ENCODE results near the gene ANO2.
"Not testable (repeated sequence)": the region's sequence is repeated elsewhere in the genome, so short reads cannot be mapped to it uniquely, and the experiment has no call there.

ANO2 gene

DNA sequence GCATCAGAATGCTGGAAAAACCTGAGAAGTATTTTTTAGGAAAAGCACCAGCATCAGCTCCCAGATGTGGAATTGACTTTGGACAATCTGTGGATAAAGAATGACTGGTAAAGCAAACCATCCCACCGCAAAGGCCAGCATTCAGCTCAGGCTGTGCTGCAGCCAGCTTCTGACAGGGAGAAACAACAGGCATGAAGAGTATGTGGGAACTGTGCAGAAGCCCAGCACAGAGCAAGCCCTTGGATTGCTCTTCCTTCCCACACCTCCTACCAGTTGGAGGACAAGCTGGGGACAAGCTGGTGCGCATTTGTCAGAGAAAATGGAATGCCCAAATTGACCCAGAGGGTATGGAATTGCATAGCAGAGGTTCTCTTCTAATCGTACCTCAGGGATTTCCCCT is 228.1 kb downstream of the ANO2 start:
- DNase-seq, result no peak

DNA sequence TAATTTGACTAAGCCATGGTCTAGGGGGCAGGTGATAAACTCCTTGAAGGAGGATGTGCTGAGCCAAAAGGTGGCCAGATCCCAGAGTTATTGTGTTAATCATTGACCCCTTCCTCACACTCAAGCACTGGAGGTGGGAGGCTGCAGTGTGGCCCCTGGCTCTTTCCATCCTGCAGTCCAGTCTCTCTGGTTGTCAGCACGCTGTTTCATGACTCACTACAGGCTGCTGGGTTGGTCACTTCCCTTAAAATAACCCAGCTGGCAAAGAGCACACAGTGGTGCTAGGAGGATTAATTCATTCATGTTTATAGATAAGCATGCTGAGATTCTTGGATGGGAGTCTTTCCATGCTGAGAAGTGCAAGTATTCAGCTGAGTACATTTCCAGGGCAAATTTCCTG is 228.9 kb downstream of the ANO2 start:
- no peak for DNase-seq

DNA sequence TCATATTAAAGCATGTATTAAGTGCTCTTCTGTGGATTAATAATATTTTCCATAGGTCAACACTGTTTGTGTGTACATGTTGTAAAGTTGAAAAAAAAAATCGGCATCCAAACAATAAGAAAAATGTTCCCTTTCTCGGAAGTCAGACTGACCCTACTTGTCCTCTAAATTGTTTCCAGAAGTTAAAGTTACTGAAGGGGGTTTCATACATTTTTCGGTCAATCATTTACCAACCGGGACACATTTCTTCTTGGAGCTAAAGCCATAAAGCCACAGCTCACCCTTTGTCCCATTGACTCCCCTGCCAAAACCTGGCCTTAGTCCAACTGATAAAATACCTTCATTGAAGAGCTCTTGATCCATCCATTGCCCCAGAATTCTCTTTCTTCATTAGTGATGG is 230.0 kb downstream of the ANO2 start:
- no peak for DNase-seq

GRCh38 chr12:5713599-5714081 is 231.4 kb downstream of the ANO2 start:
- DNase-seq, result no peak

GRCh38 chr12:5710260-5710878 is 234.7 kb downstream of the ANO2 start:
- DNase-seq, result no peak

DNA sequence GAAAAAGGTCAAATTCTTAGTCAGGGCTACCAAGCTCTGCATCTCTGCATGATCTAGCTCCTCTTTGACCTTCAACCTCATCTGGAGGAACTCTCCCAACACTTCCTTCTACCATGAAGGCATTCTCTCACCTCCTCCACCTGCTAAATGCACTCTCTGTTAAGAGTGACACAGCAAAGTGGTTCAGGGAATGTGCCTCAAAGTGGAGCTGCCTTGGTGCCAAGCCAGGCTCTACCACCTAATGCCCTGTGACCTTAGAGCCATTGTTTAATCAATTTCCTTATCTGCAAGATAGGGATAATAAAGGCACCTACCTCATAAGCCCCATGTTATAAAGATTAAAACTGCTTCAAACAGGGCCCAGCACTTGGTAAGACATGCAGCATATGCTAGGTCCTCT is 236.7 kb downstream of the ANO2 start:
- DNase-seq, result no peak

DNA sequence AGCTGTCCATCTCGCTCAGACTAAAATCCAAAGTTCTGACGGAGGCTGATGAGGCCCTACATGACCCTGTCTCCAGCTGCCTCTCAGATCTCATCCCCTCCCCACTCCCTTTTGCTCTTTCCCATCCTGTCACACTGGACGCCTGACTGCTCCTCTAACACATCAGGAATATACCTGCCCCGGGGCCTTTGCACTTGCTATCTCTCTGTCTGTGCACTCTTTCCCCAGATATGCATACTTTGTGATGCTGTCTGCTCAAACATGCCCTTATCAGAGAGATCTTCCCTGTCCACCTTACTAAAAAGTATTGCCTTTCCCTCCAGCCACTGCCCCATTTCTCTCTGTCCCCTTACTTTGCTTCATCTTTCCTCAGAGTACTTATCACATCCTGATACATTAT is 238.8 kb downstream of the ANO2 start:
- DNase-seq, result no peak

GRCh38 chr12:5705791-5706190 is 239.3 kb downstream of the ANO2 start:
- no peak for DNase-seq

GRCh38 chr12:5694759-5695409 is 250.2 kb downstream of the ANO2 start:
- DNase-seq, result no peak

GRCh38 chr12:5692850-5693249 is 252.2 kb downstream of the ANO2 start:
- no peak for DNase-seq

GRCh38 chr12:5691943-5692342 is 253.1 kb downstream of the ANO2 start:
- DNase-seq, result no peak

GRCh38 chr12:5690240-5690639 is 254.8 kb downstream of the ANO2 start:
- DNase-seq, result no peak

GRCh38 chr12:5689773-5690172 is 255.3 kb downstream of the ANO2 start:
- no peak for DNase-seq

- DNase-seq, result no peak
Measured at GRCh38 chr12:5688226-5688625, 256.8 kb downstream of the ANO2 start.

DNA sequence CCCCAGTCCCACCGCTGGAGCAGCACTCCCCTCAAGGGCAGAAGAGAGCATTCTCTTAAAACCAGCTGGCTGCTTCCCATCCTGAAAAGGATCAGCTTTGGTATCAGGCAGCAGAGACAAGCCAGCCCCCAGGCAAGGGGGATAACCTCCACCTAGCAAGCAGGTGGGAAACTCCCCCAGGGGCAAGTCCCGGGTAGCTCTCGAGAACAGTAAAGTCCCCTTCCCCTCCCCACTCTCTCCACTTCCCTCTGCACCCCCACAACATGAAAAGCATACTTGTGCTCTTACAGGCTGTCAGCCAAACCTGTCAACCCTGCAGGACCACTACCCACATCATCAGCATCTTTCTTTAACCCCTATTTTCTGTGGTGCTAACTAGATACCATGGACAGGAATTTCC is 259.1 kb downstream of the ANO2 start:
- no peak for DNase-seq

DNA sequence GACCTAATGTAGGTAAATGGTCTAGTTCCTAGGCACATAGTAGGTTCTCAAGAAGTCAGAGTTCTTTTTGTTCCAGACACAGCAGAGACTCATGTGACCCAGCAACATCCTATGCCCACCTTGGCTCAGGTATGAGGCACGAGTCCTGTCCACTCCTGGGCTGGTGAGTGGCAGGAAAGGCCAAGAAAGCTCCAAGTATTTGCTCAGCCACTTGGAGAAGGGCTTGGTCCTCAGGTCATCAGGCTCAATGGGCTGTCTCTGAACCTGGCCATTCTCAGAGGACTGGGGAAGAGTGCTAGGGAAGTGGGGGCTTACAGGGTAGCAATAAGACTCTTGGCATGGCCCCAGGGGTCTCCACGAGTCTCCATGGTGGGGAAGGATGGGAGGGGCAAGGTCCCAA is 260.1 kb downstream of the ANO2 start:
- no peak for DNase-seq

GRCh38 chr12:5682581-5682980 is 262.5 kb downstream of the ANO2 start:
- DNase-seq, result no peak

- DNase-seq, result no peak
Measured at GRCh38 chr12:5678176-5678575, 266.9 kb downstream of the ANO2 start.

DNA sequence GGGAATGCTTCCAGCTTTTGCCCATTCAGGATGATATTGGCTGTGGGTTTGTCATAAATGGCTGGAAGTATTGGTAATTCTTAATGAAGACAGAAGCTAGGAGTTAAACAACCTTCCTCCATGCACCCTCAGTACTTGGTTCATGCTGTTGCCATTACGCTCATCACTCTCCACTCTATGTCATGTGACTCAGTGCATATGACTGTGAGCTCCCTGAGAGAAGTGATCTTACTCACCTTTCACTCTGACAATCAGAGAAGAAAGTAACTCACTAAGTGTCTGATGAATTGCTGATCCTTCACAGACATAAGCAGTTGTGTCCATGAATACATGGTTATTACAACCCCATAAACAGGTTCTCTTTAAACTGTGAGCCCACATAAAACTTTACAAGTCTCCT is 275.4 kb downstream of the ANO2 start:
- not testable (repeated sequence) for DNase-seq

DNA sequence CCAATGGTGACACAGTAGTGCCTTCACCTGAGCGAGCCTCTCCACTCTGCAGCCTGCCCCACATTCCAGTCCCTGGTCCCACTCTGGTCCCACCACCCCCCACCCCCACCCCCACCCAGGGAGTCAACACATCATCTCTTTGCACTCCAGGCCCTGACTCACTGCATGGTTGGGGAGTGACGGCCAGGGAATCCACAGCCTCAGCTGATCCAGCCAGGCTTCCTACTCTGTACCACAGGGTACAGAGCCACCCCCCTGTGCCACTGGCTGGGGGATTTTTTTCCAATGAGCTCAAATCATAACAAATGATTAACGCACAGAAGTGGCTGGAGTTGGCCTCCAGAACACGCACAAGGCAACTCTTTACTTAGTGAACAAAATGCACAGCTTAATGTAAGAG is 279.4 kb downstream of the ANO2 start:
- no peak for DNase-seq

GRCh38 chr12:5661811-5662210 is 283.2 kb downstream of the ANO2 start:
- DNase-seq, result no peak

GRCh38 chr12:5660238-5660637 is 284.8 kb downstream of the ANO2 start:
- no peak for DNase-seq

DNA sequence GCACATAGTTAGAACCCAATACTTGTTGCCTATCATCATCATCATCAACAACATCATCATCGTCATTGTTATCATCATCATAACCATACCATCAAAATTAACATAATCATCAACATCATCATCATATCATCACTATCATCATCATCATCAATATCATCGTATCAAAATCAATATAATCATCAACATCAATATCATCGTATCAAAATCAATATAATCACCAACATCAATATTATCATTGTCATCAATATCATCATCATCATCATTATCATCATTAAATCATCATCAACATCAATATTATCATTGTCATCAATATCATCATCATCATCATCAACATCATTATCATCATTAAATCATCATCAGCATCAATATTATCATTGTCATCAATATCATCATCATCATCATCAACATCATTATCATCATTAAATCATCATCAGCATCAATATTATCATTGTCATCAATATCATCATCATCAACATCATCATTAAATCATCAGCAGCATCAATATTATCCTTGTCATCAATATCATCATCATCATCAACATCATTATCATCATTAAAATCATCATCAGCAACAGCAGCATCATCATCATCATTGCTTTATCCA is 286.6 kb downstream of the ANO2 start:
- not testable (repeated sequence) for DNase-seq

GRCh38 chr12:5656836-5657235 is 288.2 kb downstream of the ANO2 start:
- DNase-seq, result no peak

- no peak for DNase-seq
Measured at GRCh38 chr12:5655120-5655519, 289.9 kb downstream of the ANO2 start.
